Activated CD4-positive, alpha-beta T cell treated with anti-CD3 and anti-CD28 coated beads, Interleukin-2, amount 10 ng/mL, durations not matched to agents 7 days and 5 days (primary cell): ENCODE data around the gene ICA1. TPM values are rescaled to one million over a fixed set of nuclear protein-coding genes. Genes with fewer than 3 reads are reported as not detected.

ENCODE experiments used
- CTCF ChIA-PET: fragments of 350-600 bp; sonication (Branson Sonifier 250); formaldehyde crosslinking; loops from one replicate; lab custom pipeline; 2021; ENCODE audit warnings: antibody characterized with exemption; lab: Charles Lee
- POLR2A ChIA-PET: fragments of 350-600 bp; sonication (Branson Sonifier 250); formaldehyde crosslinking; loops from one replicate; lab custom pipeline; 2021; ENCODE audit warnings: antibody characterized with exemption; lab: Charles Lee
- DNase-seq: peaks from one replicate; pipeline ENCODE4 v3.0.0-alpha.2; 2020
- H3K27ac Mint-ChIP-seq: one replicate; pipeline ENCODE4 v1.8.0; 2021; ENCODE audit warnings: mild to moderate bottlenecking, moderate library complexity, mixed read lengths
- H3K27me3 Mint-ChIP-seq: one replicate; pipeline ENCODE4 v1.8.0; 2021; ENCODE audit warnings: mixed read lengths
- H3K36me3 Mint-ChIP-seq: one replicate; pipeline ENCODE4 v1.8.0; 2021; ENCODE audit warnings: low read depth, mixed read lengths
- H3K4me1 Mint-ChIP-seq: one replicate; pipeline ENCODE4 v1.8.0; 2021; ENCODE audit warnings: mixed read lengths
- H3K4me3 Mint-ChIP-seq: one replicate; pipeline ENCODE4 v1.8.0; 2021; ENCODE audit warnings: mild to moderate bottlenecking, moderate library complexity, mixed read lengths
- H3K9me3 Mint-ChIP-seq: one replicate; pipeline ENCODE4 v1.8.0; 2021; ENCODE audit warnings: mixed read lengths
- total RNA-seq, 2 experiments: library from RNA; stranded (reverse); gene quantifications; one replicate each; pipeline ENCODE4 v1.2.3, GENCODE V29; 2021

The ICA1 gene
- total RNA-seq, 2 experiments from 2014 or later = 0.89 to 1.5 TPM

DNA sequence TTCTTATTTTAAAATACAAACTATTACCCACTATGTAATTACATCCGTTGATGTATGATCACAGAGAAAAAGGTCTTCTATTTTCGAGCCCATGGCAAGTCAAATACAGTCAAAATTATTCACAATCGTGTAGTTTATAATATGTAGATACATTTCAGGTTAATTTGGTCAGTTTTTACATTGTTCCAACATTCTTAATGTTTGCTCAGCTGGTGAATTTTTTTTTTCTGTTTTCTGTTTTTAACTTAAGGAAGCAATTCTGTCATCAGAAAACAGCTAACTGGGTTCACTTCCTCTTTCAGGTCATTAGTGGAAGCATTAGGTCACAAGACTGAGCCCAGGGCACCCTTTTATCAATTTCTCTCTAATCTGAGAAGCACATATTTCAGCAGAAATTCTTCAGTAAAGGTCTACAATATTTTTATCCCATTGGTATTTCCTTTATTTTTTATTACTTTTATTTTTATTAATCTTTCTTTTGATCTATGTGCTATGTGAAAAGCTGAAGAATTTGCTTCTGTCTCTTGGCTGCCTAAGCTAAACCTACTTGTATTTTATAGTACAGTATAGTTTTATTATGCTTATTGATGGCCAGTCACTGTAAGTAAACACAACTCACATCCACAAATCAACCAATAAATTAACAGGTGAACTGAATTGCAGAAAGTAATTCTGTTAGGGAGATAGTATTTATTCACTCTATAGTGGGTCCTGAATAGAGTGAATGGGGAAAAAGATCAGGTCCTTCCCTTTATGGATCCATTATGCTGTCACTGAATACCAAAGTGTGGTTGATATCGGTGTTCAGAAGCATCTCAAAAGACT, 84.6 kb downstream of the ICA1 start:
- peaks cover 8% of the 10 kb centered on the region for H3K9me3 Mint-ChIP-seq

GRCh38 chr7:8176370-8177081, 85.4 kb downstream of the ICA1 start:
- H3K36me3 Mint-ChIP-seq = peaks cover 18% of the 10 kb centered on the region
- H3K27ac Mint-ChIP-seq = peak overlapping the region; percentile 98
- H3K9me3 Mint-ChIP-seq = peaks cover 8% of the 10 kb centered on the region
- ChIA-PET POLR2A (interaction anchor here (0.6 to 1.1 kb wide), 2 partner anchors 42 to 206 kb away, joined by 4 to 7 read pairs; no protein-coding TSS in a partner anchor), CTCF (interaction anchor here (0.7 to 1.0 kb wide), 4 partner anchors 12 to 320 kb away, joined by 3 to 4 read pairs (median 3); no protein-coding TSS in a partner anchor)
- peak overlapping the region; percentile 45 for H3K4me3 Mint-ChIP-seq
- peak; percentile 79 for DNase-seq
- no peaks in the 10 kb centered on the region for H3K27me3 Mint-ChIP-seq
- peaks cover 57% of the 10 kb centered on the region for H3K4me1 Mint-ChIP-seq

More for the DNA sequence above, 84.6 kb downstream of the ICA1 start:
- peak overlapping the region; percentile 98 for H3K27ac Mint-ChIP-seq
- H3K27me3 Mint-ChIP-seq = no peaks in the 10 kb centered on the region
- DNase-seq = peak; percentile 23
- H3K4me1 Mint-ChIP-seq = peaks cover 57% of the 10 kb centered on the region
- H3K4me3 Mint-ChIP-seq = peak overlapping the region; percentile 45
- ChIA-PET POLR2A (interaction anchor here (0.6 kb wide), 1 partner anchor 207 kb away, joined by 7 read pairs; no protein-coding TSS in a partner anchor), CTCF (interaction anchor here (0.7 to 1.8 kb wide), 5 partner anchors 11 to 537 kb away, joined by 3 to 6 read pairs (median 3); partner anchors contain the start of genes GLCCI1 and UMAD1)
- H3K36me3 Mint-ChIP-seq = peaks cover 18% of the 10 kb centered on the region

DNA sequence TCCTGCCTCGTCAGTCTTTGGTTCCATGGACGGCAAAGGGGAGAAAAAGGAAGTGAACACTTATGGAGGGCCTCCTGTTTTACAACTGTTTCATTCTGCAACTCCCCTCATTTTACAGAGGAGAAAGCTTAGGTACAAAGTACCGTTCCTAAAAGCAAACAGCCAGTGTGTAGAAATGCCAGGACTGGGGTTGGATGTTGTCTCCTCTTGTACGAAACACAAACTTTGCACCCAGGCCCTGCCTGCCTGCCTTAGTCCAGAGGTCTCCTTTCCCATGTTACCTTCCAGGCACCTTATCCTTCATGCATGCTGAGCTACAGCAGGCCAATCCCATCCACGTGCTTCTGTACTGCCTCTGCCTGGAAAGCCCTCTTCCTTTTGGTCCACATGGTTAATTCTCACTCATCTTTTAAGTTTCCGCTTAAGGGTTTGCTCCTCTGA, 86.0 kb downstream of the ICA1 start:
- no peak for DNase-seq
- CTCF ChIA-PET = interaction anchor here (0.7 to 1.0 kb wide), 4 partner anchors 13 to 319 kb away, joined by 3 to 4 read pairs (median 3); no protein-coding TSS in a partner anchor
- H3K36me3 Mint-ChIP-seq = peaks cover 18% of the 10 kb centered on the region

GRCh38 chr7:8172372-8173354, 89.3 kb downstream of the ICA1 start:
- ChIA-PET CTCF (no interaction called here), POLR2A (no interaction called here)
- H3K36me3 Mint-ChIP-seq = peaks cover 11% of the 10 kb centered on the region

More for the DNA sequence above, 86.0 kb downstream of the ICA1 start:
- H3K4me1 Mint-ChIP-seq = peaks cover 57% of the 10 kb centered on the region
- peak overlapping the region; percentile 98 for H3K27ac Mint-ChIP-seq
- H3K4me3 Mint-ChIP-seq = peak overlapping the region; percentile 45
- peaks cover 8% of the 10 kb centered on the region for H3K9me3 Mint-ChIP-seq
- POLR2A ChIA-PET = interaction anchor here (1.1 kb wide), 1 partner anchor 42 kb away, joined by 4 read pairs; no protein-coding TSS in a partner anchor
- H3K27me3 Mint-ChIP-seq = no peaks in the 10 kb centered on the region

DNA sequence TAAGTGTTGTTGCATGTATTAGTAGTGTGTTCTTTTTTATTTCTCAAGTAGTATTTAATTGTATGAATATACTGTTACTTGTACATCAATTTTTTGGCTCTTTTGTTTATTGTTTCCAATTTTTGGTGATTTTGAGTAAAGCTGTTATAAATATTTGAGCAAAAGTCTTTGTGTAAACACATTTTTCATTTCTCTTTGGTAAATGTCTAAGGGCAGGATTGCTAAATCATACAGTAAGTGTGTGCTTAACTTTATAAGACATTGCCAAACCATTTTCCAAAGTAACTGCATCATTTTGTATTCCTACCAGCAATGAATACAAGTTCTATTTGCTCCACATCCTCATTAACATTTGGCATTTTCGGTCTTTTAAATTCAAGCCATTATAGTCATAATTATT, 92.8 kb downstream of the ICA1 start:
- Mint-ChIP-seq H3K27me3 (peaks cover 3% of the 10 kb centered on the region), H3K9me3 (no peaks in the 10 kb centered on the region), H3K27ac (no peak overlapping the region), H3K36me3 (peaks cover 4% of the 10 kb centered on the region), H3K4me3 (no peak overlapping the region), H3K4me1 (peaks cover 11% of the 10 kb centered on the region)
- ChIA-PET POLR2A (no interaction called here), CTCF (interaction anchor here (1.9 kb wide), 1 partner anchor 15 kb away, joined by 6 read pairs; no protein-coding TSS in a partner anchor)
- DNase-seq = no peak

More at GRCh38 chr7:8172372-8173354, 89.3 kb downstream of the ICA1 start:
- Mint-ChIP-seq H3K27ac (no peak overlapping the region), H3K4me3 (no peak overlapping the region), H3K9me3 (no peaks in the 10 kb centered on the region), H3K4me1 (peaks cover 45% of the 10 kb centered on the region), H3K27me3 (peaks cover 3% of the 10 kb centered on the region)
- no peak for DNase-seq

DNA sequence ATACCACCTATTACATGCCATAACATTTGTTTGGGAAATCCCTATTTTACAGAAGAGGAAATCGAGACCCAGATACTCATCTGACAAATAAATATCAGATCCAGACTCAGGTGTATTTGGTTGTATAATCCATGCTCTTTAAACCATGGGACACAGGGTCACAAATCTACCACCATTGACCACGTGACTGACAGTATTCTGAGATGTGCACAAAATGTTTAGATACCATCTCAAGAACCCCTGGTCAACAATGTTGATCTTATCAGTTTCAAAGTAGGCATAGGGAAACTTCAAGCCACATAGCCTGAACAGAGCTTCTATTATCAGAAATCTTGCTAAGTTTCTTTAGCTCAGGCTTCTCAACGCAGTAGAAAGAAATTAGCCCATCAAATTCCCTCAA, 93.6 kb downstream of the ICA1 start:
- DNase-seq = no peak
- no peak overlapping the region for H3K4me3 Mint-ChIP-seq
- no peaks in the 10 kb centered on the region for H3K36me3 Mint-ChIP-seq
- POLR2A ChIA-PET = no interaction called here
- CTCF ChIA-PET = interaction anchor here (1.9 kb wide), 1 partner anchor 14 kb away, joined by 6 read pairs; no protein-coding TSS in a partner anchor
- H3K27ac Mint-ChIP-seq = no peak overlapping the region
- peaks cover 3% of the 10 kb centered on the region for H3K4me1 Mint-ChIP-seq
- H3K9me3 Mint-ChIP-seq = no peaks in the 10 kb centered on the region
- peaks cover 3% of the 10 kb centered on the region for H3K27me3 Mint-ChIP-seq

DNA sequence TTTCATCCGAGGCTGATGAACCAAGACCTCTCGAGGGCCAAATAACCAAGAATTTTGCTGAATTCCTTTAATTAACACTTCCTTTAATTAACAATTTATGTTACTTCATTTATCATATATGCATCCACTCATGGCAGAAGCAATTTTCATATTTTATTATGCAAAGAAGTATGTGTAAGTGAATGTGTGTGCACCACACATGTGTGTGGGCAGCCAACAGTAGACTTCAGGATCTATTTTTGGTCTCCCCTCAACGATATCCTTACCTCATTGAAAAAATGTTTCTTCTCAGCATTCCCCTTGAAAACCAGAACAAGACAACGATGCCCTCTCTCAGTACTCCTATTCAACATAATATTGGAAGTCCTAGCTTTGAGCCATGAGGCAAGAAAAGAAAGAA, 96.8 kb downstream of the ICA1 start:
- Mint-ChIP-seq H3K36me3 (no peaks in the 10 kb centered on the region), H3K27ac (no peak overlapping the region), H3K9me3 (no peaks in the 10 kb centered on the region), H3K27me3 (peaks cover 3% of the 10 kb centered on the region), H3K4me3 (no peak overlapping the region), H3K4me1 (peaks cover 1% of the 10 kb centered on the region)
- DNase-seq = no peak
- CTCF ChIA-PET = no interaction called here
- POLR2A ChIA-PET = no interaction called here

DNA sequence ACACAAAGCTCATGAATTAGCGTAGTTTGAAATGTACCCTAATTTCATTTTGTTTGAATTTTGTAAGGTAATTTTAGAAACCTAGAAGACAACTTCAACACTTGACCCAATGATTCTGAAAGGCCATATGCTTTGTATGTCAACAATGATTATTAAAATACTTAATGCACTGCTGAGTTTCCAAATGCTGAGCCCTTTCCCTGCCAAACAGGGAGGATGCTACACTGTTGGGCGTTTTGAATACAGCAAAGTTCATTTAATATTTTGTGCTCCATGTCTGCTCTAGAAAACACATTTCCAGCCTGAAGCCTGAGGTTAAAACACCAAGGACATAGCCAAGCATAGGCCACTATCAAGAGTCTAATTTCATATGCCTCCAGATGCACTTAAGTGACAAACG, 99.8 kb downstream of the ICA1 start:
- Mint-ChIP-seq H3K36me3 (no peaks in the 10 kb centered on the region), H3K27me3 (no peaks in the 10 kb centered on the region), H3K4me3 (no peak overlapping the region), H3K4me1 (no peaks in the 10 kb centered on the region), H3K27ac (no peak overlapping the region), H3K9me3 (no peaks in the 10 kb centered on the region)
- DNase-seq = no peak
- CTCF ChIA-PET = interaction anchor here (1.2 kb wide), 1 partner anchor 12 kb away, joined by 3 read pairs; no protein-coding TSS in a partner anchor
- POLR2A ChIA-PET = no interaction called here

- H3K36me3 Mint-ChIP-seq = no peaks in the 10 kb centered on the region
- no peaks in the 10 kb centered on the region for H3K27me3 Mint-ChIP-seq
- no peak for DNase-seq
- no peak overlapping the region for H3K27ac Mint-ChIP-seq
- H3K9me3 Mint-ChIP-seq = no peaks in the 10 kb centered on the region
- ChIA-PET CTCF (interaction anchor here (0.6 kb wide), 1 partner anchor 269 kb away, joined by 4 read pairs; no protein-coding TSS in a partner anchor), POLR2A (no interaction called here)
- no peaks in the 10 kb centered on the region for H3K4me1 Mint-ChIP-seq
- no peak overlapping the region for H3K4me3 Mint-ChIP-seq
Observed at GRCh38 chr7:8161364-8161828, 100.6 kb downstream of the ICA1 start.

GRCh38 chr7:8160779-8161345, 101.1 kb downstream of the ICA1 start:
- no peak for DNase-seq
- H3K9me3 Mint-ChIP-seq = no peaks in the 10 kb centered on the region
- ChIA-PET POLR2A (no interaction called here), CTCF (interaction anchor here (0.6 kb wide), 1 partner anchor 268 kb away, joined by 4 read pairs; no protein-coding TSS in a partner anchor)
- H3K36me3 Mint-ChIP-seq = no peaks in the 10 kb centered on the region
- H3K4me3 Mint-ChIP-seq = no peak overlapping the region
- H3K27ac Mint-ChIP-seq = no peak overlapping the region
- H3K4me1 Mint-ChIP-seq = no peaks in the 10 kb centered on the region
- no peaks in the 10 kb centered on the region for H3K27me3 Mint-ChIP-seq

- Mint-ChIP-seq H3K27ac (no peak overlapping the region), H3K36me3 (no peaks in the 10 kb centered on the region), H3K9me3 (no peaks in the 10 kb centered on the region), H3K27me3 (peaks cover 1% of the 10 kb centered on the region), H3K4me1 (no peaks in the 10 kb centered on the region), H3K4me3 (no peak overlapping the region)
- no peak for DNase-seq
- ChIA-PET POLR2A (no interaction called here), CTCF (no interaction called here)
Observed at GRCh38 chr7:8160250-8160649, 101.7 kb downstream of the ICA1 start.
